HCT116 (cell line): Measurements from ENCODE around the gene PROB1.

ENCODE experiments used
- CTCF ChIP-seq, 3 experiments: fragments of 200-600 bp in 1 of 3; sonication (generic) in 1 of 3; IDR thresholded peaks in 2 of 3; conservative IDR thresholded peaks in 1 of 3; 2 replicates each; pipeline ENCODE4 v1.5.1; 2012 to 2017; ENCODE audit warnings: low read depth in 2 of 3, low read length in 2 of 3, antibody characterized with exemption in 1 of 3, borderline replicate concordance in 1 of 3, control low read depth in 1 of 3, mild to moderate bottlenecking in 1 of 3, mixed read lengths in 1 of 3, mixed run types in 1 of 3, moderate library complexity in 1 of 3; ENCODE audit not compliant: insufficient read depth in 1 of 3
- ELF1 ChIP-seq: IDR thresholded peaks from 2 replicates; pipeline ENCODE4 v1.6.1; 2012; ENCODE audit warnings: low read depth, borderline replicate concordance
- EZH2 ChIP-seq: fragments of 200-600 bp; sonication (generic); IDR thresholded peaks from 2 replicates; pipeline ENCODE4 v1.6.1; 2017; ENCODE audit warnings: antibody characterized with exemption, mixed run types
- JUND ChIP-seq: IDR thresholded peaks from 2 replicates; pipeline ENCODE4 v1.6.1; 2012
- POLR2A ChIP-seq: IDR thresholded peaks from 2 replicates; pipeline ENCODE4 v1.7.0; 2011; ENCODE audit warnings: borderline replicate concordance; ENCODE audit not compliant: insufficient read depth, insufficient read length; ENCODE audit errors: extremely low read depth
- RAD21 ChIP-seq: IDR thresholded peaks from 2 replicates; pipeline ENCODE4 v1.6.1; 2012; ENCODE audit warnings: low read depth, mild to moderate bottlenecking
- TCF7L2 ChIP-seq: IDR thresholded peaks from 2 replicates; pipeline ENCODE4 v1.7.0; 2011; ENCODE audit warnings: borderline replicate concordance, inconsistent platforms; ENCODE audit not compliant: insufficient read depth, insufficient read length; ENCODE audit errors: extremely low read depth
- ZFX ChIP-seq: fragments of 450-650 bp; IDR thresholded peaks from 2 replicates; pipeline ENCODE4 v1.6.1; 2017

GRCh38 chr5:139408191-139408590 lies 13.3 kb upstream of the PROB1 start:
- TF ChIP-seq ZFX (no peak), EZH2 (no peak), JUND (no peak), CTCF (IDR thresholded peaks at IDR 0.05 in 2 of 3, conservative IDR thresholded peaks at IDR 0.05 in 1 of 3; ENCODE audit: borderline replicate concordance in 1 of 3, insufficient read depth in 1 of 3, low read depth in 2 of 3, low read length in 2 of 3) (no peak), TCF7L2 (no peak), ELF1 (no peak), RAD21 (no peak), POLR2A (no peak)
